Measurements from ENCODE around the gene EPPIN. TPM values are rescaled to one million over a fixed set of nuclear protein-coding genes. Genes with fewer than 3 reads are reported as not detected.
"Not testable (repeated sequence)": the region's sequence is repeated elsewhere in the genome, so short reads cannot be mapped to it uniquely, and the experiment has no call there.

Gene EPPIN
- total RNA-seq, 1 donor from 2014 or later, result not detected

DNA sequence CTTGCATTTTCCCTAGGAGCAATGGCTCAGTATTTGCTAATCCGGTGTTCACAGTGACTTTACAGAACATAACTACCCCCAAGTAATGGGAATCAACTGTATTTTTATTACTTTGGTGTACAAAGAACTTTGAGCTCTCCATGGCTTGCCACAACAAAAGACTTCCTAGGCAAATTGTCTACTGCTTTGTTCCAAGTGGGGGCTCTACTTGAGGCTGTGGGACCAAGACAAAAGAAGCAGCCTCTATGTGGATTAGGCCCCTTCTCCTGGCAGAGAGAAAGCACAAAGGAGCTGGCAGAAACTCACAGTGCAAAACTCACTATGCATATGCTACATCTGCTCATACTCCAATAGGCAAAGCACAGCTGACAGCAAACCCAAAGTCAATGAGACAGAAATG lies 31.0 kb upstream of the EPPIN start:
- H3K27me3 Mint-ChIP-seq (ENCODE audit: unreplicated experiment), result no peaks in the 10 kb centered on the region
- no peak for DNase-seq
- H3K4me1 Mint-ChIP-seq (ENCODE audit: low read depth, unreplicated experiment), result no peaks in the 10 kb centered on the region
- H3K36me3 Mint-ChIP-seq (ENCODE audit: unreplicated experiment), result no peaks in the 10 kb centered on the region
- no peak overlapping the region for H3K27ac Mint-ChIP-seq (ENCODE audit: unreplicated experiment)
- H3K4me3 Mint-ChIP-seq (ENCODE audit: unreplicated experiment), result no peak overlapping the region
- TF ChIP-seq, protein P1, sequence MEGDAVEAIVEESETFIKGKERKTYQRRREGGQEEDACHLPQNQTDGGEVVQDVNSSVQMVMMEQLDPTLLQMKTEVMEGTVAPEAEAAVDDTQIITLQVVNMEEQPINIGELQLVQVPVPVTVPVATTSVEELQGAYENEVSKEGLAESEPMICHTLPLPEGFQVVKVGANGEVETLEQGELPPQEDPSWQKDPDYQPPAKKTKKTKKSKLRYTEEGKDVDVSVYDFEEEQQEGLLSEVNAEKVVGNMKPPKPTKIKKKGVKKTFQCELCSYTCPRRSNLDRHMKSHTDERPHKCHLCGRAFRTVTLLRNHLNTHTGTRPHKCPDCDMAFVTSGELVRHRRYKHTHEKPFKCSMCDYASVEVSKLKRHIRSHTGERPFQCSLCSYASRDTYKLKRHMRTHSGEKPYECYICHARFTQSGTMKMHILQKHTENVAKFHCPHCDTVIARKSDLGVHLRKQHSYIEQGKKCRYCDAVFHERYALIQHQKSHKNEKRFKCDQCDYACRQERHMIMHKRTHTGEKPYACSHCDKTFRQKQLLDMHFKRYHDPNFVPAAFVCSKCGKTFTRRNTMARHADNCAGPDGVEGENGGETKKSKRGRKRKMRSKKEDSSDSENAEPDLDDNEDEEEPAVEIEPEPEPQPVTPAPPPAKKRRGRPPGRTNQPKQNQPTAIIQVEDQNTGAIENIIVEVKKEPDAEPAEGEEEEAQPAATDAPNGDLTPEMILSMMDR (IDR thresholded peaks at IDR 0.05; ENCODE audit: partially characterized antibody, unreplicated experiment), result no peak
- peaks cover 2% of the 10 kb centered on the region for H3K9me3 Mint-ChIP-seq (ENCODE audit: unreplicated experiment)

DNA sequence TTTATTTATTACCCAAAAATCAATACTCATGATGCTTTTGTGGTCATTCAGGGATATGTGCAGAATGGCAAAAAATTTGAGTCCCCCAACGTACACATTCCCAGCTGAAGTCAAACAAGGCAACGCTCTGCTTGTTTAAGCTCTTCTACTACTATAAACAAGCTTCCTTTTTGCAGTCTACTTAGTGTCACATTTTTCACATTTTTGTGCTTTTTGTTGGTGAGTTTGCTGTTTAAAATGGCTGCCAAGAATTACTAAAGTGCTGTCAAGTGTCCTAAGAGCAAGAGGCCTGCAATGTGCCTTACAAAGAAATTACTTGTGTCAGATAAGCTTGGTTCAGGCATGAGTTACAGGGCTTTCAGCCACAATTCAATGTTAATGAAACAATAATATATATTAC lies 29.8 kb upstream of the EPPIN start:
- DNase-seq, result no peak
- TF ChIP-seq, protein P1 (IDR thresholded peaks at IDR 0.05; ENCODE audit: partially characterized antibody, unreplicated experiment), result no peak
- Mint-ChIP-seq H3K9me3 (ENCODE audit: unreplicated experiment) (peaks cover 2% of the 10 kb centered on the region), H3K27me3 (ENCODE audit: unreplicated experiment) (no peaks in the 10 kb centered on the region), H3K4me3 (ENCODE audit: unreplicated experiment) (no peak overlapping the region), H3K36me3 (ENCODE audit: unreplicated experiment) (no peaks in the 10 kb centered on the region), H3K27ac (ENCODE audit: unreplicated experiment) (no peak overlapping the region), H3K4me1 (ENCODE audit: low read depth, unreplicated experiment) (no peaks in the 10 kb centered on the region)

DNA sequence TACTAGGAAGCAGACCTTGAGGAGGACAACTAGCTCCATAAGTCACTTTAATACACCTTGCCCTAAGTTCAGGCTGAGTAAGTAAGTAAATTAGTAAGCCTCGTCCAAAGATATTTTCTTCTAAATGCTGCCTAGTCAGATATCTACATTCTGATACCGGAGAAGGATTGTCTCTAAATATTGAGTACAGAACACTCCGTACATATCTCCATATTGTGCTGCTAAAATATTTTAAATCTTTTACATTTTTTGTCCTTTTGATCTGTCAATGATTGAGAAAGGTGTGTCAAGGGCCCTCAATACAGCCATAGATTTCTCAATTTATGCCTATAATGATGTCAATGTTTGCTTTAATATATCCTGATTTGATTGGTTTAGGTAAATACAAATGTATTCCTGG lies 28.7 kb upstream of the EPPIN start:
- Mint-ChIP-seq H3K27me3 (ENCODE audit: unreplicated experiment) (no peaks in the 10 kb centered on the region), H3K36me3 (ENCODE audit: unreplicated experiment) (no peaks in the 10 kb centered on the region), H3K27ac (ENCODE audit: unreplicated experiment) (no peak overlapping the region), H3K4me3 (ENCODE audit: unreplicated experiment) (no peak overlapping the region), H3K9me3 (ENCODE audit: unreplicated experiment) (peaks cover 2% of the 10 kb centered on the region), H3K4me1 (ENCODE audit: low read depth, unreplicated experiment) (no peaks in the 10 kb centered on the region)
- no peak for DNase-seq
- TF ChIP-seq, protein P1 (IDR thresholded peaks at IDR 0.05; ENCODE audit: partially characterized antibody, unreplicated experiment), result no peak

DNA sequence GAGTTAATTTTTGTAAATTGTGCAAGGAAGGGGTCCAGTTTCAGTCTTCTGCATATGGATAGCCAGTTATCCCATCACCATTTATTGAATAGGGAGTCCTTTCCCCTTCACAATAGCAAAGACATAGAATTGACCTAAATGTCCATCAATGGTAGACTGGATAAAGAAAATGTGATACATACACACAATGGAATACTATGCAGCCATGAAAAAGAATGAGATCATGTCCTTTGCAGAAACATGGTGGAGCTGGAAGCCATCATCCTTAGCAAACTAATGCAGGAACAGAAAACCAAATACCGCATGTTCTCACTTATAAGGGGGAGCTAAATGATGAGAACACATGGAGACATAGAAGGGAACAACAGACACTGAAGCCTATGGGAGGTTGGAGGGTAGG lies 22.4 kb upstream of the EPPIN start:
- H3K4me3 Mint-ChIP-seq (ENCODE audit: unreplicated experiment); H3K27me3 Mint-ChIP-seq (ENCODE audit: unreplicated experiment); DNase-seq; H3K27ac Mint-ChIP-seq (ENCODE audit: unreplicated experiment); H3K36me3 Mint-ChIP-seq (ENCODE audit: unreplicated experiment); H3K9me3 Mint-ChIP-seq (ENCODE audit: unreplicated experiment); H3K4me1 Mint-ChIP-seq (ENCODE audit: low read depth, unreplicated experiment): not testable (repeated sequence)

DNA sequence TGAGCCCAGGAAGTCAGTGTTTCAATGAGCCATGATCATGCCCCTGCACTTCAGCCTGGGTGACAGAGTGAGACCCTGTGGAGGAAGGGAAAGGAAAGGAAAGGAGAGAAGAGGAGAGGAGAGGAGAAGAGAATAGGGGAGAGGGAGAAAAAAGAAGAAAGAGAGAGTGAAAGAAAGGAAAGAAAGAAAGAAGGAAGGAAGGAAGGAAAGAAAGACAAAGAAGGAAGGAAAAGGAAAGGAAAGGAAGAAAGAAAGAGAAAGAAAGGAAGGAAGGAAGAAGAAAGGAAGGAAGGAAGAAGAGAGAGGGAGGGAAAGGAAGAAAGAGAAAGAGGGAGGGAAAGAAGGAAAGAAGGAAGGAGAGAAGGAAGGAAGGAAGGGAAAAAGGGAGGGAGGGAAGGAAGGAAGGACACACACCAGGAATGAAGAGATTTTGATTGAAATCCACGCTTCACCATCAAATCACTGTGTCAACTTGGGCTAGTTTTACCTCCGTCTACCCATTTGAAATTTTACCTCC lies 17.6 kb upstream of the EPPIN start:
- Mint-ChIP-seq H3K9me3 (ENCODE audit: unreplicated experiment) (peaks cover 2% of the 10 kb centered on the region), H3K27ac (ENCODE audit: unreplicated experiment) (no peak overlapping the region), H3K27me3 (ENCODE audit: unreplicated experiment) (peaks cover 3% of the 10 kb centered on the region), H3K4me3 (ENCODE audit: unreplicated experiment) (no peak overlapping the region), H3K36me3 (ENCODE audit: unreplicated experiment) (no peaks in the 10 kb centered on the region), H3K4me1 (ENCODE audit: low read depth, unreplicated experiment) (no peaks in the 10 kb centered on the region)
- no peak for DNase-seq
- TF ChIP-seq, protein P1 (IDR thresholded peaks at IDR 0.05; ENCODE audit: partially characterized antibody, unreplicated experiment), result no peak
